Uterus (tissue), 2 donors: ENCODE data around the gene ARHGEF17.

Source experiments
- CTCF ChIP-seq, 4 experiments: fragments of 200-600 bp in 2 of 4; fragments of 450-650 bp in 2 of 4; sonication (generic) in 2 of 4; IDR thresholded peaks; one replicate each; pipeline ENCODE4 v1.5.1; 2016 to 2019; ENCODE audit warnings: antibody characterized with exemption in 4 of 4, mild to moderate bottlenecking in 2 of 4, moderate library complexity in 1 of 4
- POLR2A ChIP-seq, 2 donors: fragments of 450-650 bp; IDR thresholded peaks; one replicate each; pipeline ENCODE4 v1.6.1; 2016; ENCODE audit warnings: antibody characterized with exemption in 2 of 2, mild to moderate bottlenecking in 1 of 2, moderate library complexity in 1 of 2

- TF ChIP-seq CTCF (IDR thresholded peaks at IDR 0.05) (no peak), POLR2A (IDR thresholded peaks at IDR 0.05) (no peak)
Measured at GRCh38 chr11:73337846-73338245, 29.8 kb downstream of the ARHGEF17 start.
